CD4-positive, alpha-beta T cell treated with Interleukin-6 at 100 ng/mL for 8 hours (primary cell): ENCODE data around the gene CAPN5.
"Not testable (repeated sequence)": the region's sequence is repeated elsewhere in the genome, so short reads cannot be mapped to it uniquely, and the experiment has no call there.

ENCODE experiments used
- DNase-seq: peaks from one replicate; pipeline ENCODE4 v3.0.0-alpha.2; 2020; ENCODE audit warnings: mixed read lengths, low spot score

The CAPN5 gene

DNA sequence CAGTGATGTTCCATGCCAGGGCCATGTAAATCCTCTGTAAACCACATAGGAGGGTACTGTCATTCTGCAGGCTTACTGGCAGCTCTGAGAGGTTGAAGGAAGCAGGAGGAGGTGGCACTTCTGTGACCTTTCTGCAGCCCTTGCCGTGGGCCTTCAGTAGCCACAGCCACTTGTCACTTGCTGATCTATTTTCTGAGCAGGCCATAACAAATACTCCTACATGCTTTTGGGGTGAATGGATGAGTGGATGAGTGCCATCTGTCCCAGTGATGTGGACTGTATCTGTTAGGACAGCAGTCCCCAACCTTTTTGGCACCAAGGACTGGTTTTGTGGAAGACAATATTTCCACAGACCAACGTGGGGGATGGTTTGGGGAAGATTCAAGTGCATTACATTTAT lies 22.4 kb upstream of the CAPN5 start:
- DNase-seq, result no peak

GRCh38 chr11:77044886-77045285 lies 21.9 kb upstream of the CAPN5 start:
- no peak for DNase-seq

GRCh38 chr11:77046060-77046501 lies 20.7 kb upstream of the CAPN5 start:
- peak; percentile 43 for DNase-seq

GRCh38 chr11:77047007-77047927 lies 19.5 kb upstream of the CAPN5 start:
- peak; percentile 92 for DNase-seq

- not testable (repeated sequence) for DNase-seq
Measured at GRCh38 chr11:77047928-77048446, 18.8 kb upstream of the CAPN5 start.

DNA sequence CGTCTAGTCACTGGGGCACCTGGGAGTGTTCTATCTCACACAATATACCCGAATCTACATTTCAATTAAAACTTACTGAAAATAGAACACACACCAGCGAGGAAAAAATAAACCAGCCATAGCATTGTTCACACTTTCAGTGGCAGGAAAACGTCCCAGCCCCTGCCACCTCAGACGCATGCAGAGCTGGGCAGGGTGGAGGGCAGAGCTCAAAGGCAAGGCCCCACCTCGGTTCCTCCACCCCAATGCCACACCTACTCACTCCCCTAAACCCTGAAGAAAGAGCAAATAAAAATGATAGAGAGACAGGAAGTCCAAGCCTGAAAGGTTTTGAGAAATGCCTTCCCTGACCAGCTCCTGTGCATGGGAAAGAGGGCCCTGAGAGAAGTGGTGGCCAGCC lies 17.7 kb upstream of the CAPN5 start:
- no peak for DNase-seq

DNA sequence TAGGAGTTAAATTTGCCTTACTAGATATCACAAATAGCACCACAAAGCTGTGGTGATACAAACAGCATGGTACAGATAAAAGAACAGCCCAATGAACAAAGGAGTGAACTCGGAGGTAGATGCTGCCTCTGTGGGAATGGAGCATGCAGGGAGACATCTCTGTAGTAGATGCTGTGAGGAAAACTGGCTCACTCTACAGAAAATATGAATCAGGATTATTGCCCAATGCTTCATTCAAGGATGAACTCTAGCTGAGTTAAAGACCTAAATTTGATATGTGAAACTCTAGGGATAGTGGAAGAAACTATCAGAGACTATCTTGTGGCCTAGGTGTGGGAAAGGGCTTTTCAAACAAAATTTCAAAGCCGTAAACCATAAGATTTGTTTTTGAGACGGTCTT lies 15.3 kb upstream of the CAPN5 start:
- no peak for DNase-seq

DNA sequence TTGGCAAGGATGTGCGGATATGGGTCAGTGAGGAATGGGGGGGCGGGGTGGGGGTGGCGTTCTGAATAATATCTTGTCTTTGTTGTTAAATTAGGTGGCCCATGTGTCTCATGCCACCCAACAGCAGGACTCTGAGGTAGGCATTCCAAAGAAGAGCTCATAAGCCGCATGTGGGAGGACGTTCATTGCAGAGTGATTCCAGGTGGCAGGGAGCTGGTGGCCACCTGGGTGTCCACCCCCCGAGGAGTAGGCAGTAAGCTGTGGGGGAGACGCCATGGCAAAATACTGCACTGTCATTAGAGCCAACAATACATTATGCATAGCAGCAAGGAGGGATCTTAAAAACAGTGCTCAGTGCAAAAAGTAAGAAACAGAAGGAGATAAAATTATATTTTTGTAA lies 14.3 kb upstream of the CAPN5 start:
- no peak for DNase-seq

- no peak for DNase-seq
Measured at GRCh38 chr11:77053217-77054015, 13.4 kb upstream of the CAPN5 start.

DNA sequence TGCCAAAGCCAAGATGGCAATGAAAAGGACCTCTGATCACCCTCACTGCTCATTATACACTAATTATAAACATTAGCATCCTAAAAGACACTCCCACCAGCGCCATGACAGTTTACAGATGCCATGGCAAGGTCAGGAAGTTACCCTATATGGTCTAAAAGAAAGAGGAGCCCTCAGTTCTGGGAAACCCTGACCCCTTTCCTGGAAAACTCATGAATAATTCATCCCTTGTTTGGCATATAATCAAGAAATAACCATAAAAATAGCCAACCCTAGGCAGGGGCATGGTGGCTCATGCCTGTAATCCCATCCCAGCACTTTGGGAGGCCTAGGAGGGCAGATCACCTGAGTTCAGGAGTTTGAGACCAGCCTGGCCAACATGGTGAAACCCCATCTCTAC lies 12.7 kb upstream of the CAPN5 start:
- no peak for DNase-seq

- no peak for DNase-seq
Measured at GRCh38 chr11:77055101-77055561, 11.6 kb upstream of the CAPN5 start.

- DNase-seq, result no peak
Measured at GRCh38 chr11:77055913-77056312, 10.9 kb upstream of the CAPN5 start.

DNA sequence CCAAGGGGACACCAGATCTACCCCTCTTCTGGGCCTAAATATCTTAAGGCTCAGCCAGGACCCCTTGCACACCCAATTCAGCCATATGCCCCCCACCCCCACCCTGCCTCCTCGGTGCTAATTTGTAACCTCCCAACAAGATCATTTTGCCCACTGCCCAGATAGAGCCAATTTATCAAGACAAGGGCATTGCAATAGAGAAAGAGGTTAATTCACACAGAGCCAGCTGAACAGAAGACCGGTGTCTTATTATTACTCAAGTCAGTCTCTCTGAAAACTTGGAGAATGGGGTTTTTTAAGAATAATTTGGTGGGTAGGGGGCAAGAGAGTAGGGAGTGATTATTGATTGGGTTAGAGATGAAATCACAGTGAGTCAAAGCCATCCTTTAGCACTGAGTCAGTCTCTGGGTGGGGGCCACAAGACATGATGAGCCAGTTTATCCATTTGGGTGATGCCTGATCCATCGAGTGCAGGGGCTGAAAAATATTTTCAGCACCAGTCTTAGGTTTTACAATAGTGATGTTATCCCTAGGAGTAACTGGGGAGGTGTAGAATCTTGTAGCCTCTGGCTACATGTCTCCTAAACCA lies 9.9 kb upstream of the CAPN5 start:
- no peak for DNase-seq

- DNase-seq, result no peak
Measured at GRCh38 chr11:77057938-77058474, 8.8 kb upstream of the CAPN5 start.

GRCh38 chr11:77058900-77059299 lies 7.9 kb upstream of the CAPN5 start:
- DNase-seq, result no peak

- no peak for DNase-seq
Measured at GRCh38 chr11:77059806-77060205, 7.0 kb upstream of the CAPN5 start.

- DNase-seq, result no peak
Measured at GRCh38 chr11:77060234-77060633, 6.5 kb upstream of the CAPN5 start.

GRCh38 chr11:77061258-77061657 lies 5.5 kb upstream of the CAPN5 start:
- not testable (repeated sequence) for DNase-seq

- DNase-seq, result no peak
Measured at GRCh38 chr11:77062924-77063323, 3.8 kb upstream of the CAPN5 start.

DNA sequence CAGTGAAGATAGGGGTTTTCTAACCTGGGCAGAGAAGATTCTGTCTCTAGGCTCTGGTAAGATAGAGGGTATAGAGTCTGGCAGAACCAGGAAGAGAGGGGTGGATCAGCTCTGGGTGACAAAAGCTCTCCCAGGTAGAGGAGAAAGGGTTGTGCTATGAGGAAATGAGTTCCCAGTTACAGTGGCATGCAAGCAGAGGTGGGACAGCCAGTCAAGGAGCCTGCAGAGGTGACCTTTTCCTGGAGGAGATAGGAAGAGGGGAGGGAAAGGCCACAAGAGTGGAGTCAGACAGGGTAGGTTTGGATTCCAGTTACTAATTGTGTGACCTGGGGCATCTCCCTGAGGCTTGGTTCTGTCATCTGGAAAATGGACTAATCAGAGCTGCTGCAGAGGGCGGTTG lies 3.4 kb upstream of the CAPN5 start:
- no peak for DNase-seq

GRCh38 chr11:77063861-77064260 lies 2.9 kb upstream of the CAPN5 start:
- DNase-seq, result no peak

GRCh38 chr11:77064648-77065217 lies 2.0 kb upstream of the CAPN5 start:
- no peak for DNase-seq
